Psoas muscle (tissue), 8 donors: ENCODE data around the gene TEKT5. TPM values are rescaled to one million over a fixed set of nuclear protein-coding genes. Genes with fewer than 3 reads are reported as not detected.

ENCODE experiments used
- ATAC-seq, 4 donors: fragments of 200-7000 bp; cut with Tn5 transposase; one replicate each; pipeline ENCODE4 v1.9.1; 2020; ENCODE audit warnings: moderate library complexity in 3 of 4, mild to moderate bottlenecking in 2 of 4
- DNase-seq, 2 donors: peaks; one replicate each; pipeline ENCODE4 v3.0.0-alpha.2; 2020
- H3K27ac ChIP-seq: fragments of 200-600 bp; one replicate; pipeline ENCODE4 v1.8.0; 2022
- H3K27me3 ChIP-seq, 3 donors: fragments of 200-600 bp in 1 of 3; one replicate each; pipeline versions ENCODE4 v1.6.1 to v1.8.0; 2013 to 2022; ENCODE audit warnings: low read length in 2 of 3, mild to moderate bottlenecking in 2 of 3, moderate library complexity in 1 of 3; ENCODE audit not compliant: insufficient read depth in 3 of 3
- H3K36me3 ChIP-seq, 2 donors: fragments of 200-600 bp in 1 of 2; one replicate each; pipeline versions ENCODE4 v1.6.1 to v1.8.0; 2013 to 2022; ENCODE audit warnings: low read depth in 1 of 2, mild to moderate bottlenecking in 1 of 2, moderate library complexity in 1 of 2; ENCODE audit not compliant: insufficient read depth in 1 of 2
- H3K4me1 ChIP-seq: fragments of 200-600 bp; one replicate; pipeline ENCODE4 v1.8.0; 2022
- H3K4me3 ChIP-seq: fragments of 200-600 bp; one replicate; pipeline ENCODE4 v1.8.0; 2022; ENCODE audit warnings: mild to moderate bottlenecking
- H3K9me3 ChIP-seq: fragments of 200-600 bp; one replicate; pipeline ENCODE4 v1.8.0; 2022
- WGBS, 3 donors: extraction: QIAGEN DNeasy Blood & Tissue Kit; methylation state at CpG; one replicate each; pipeline versions ENCODE4 v1.1.6 to v1.1.7; 2013; 5-methylcytosine and 5-hydroxymethylcytosine counted together
- intact Hi-C, 2 donors: fragments of 100-400 bp; cut with DNase I; formaldehyde crosslinking; loops; one replicate each; pipeline versions ENCODE4 v1.11.0 to v1.14.2; 2022
- polyA plus RNA-seq, 3 donors: library from polyadenylated mRNA; stranded (reverse); fragments of 200-250 nt; gene quantifications; one replicate each; pipeline ENCODE4 v1.2.3, GENCODE V29; 2013
- total RNA-seq, 4 donors: library from RNA; stranded (reverse); fragmentation: NEBNext Ultra II Directional in 2 of 4; extraction: Animal tissue kit (Norgen Biotek cat#: 25700) in 2 of 4; gene quantifications; one replicate each; pipeline versions ENCODE4 v1.2.1 to v1.2.4, GENCODE V29; 2021 to 2023
- TF ChIP-seq, protein P1 (sequence below): fragments of 200-600 bp; IDR thresholded peaks from one replicate; pipeline ENCODE4 v1.8.0; 2022; ENCODE audit warnings: antibody characterized with exemption
- donor health status: healthy with polysubstance abuse.
- donor health status: DM: no; HTN: no; CAD: no; lungs with moderate emphysema.
- donor health status: Bipolar disorder and iron deficiency.
- donor health status: healthy.
- donor health status: DM: yes; HTN: yes; CAD: no.
- donor health status: DM: no; HTN: no; CAD: no.
- donor health status: DM: no; HTN: no; CAD: no.
- donor health status: DM: yes; HTN: yes; CAD: no.

The TEKT5 gene
- total and polyA plus RNA-seq, 7 donors: not detected

- ATAC-seq: no peak
- intact Hi-C loops: no loop called here
Observed at GRCh38 chr16:10629592-10629963, 65.2 kb downstream of the TEKT5 start.

DNA sequence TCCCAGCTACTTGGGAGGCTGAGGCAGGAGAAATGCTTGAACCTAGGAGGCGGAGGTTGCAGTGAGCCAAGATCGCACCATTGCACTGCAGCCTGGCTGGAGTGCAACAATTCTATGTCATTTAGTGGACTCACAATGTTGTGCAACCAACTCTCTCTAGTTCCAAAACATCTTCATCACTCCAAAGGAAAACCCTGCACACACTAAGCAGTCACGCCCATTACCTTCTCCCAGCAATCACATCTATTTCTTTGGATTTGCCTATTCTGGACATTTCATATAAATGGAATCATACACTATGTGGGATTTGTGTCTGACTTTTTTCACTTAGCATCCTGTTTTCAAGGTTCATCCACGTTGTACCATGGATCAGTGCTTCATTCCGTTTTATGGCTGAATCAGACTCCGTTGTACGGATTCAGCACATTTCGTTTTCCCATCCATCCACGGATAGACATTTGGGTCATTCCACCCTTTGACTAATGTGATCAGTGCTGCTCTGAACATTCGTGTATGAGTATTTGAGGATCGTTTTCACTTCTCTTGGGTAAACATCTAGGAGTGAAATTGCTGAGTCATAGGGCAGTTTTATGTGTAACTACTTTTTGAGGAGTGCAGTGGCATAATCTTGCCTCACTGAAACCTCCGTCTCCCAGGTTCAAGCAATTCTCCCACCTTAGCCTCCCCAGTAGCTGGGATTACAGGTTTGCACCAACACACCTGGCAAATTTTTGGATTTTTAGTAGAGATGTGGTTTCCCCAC, 69.0 kb downstream of the TEKT5 start:
- intact Hi-C loops: no loop called here
- DNase-seq (no peak), ATAC-seq (no peak)
- TF ChIP-seq, protein P1, sequence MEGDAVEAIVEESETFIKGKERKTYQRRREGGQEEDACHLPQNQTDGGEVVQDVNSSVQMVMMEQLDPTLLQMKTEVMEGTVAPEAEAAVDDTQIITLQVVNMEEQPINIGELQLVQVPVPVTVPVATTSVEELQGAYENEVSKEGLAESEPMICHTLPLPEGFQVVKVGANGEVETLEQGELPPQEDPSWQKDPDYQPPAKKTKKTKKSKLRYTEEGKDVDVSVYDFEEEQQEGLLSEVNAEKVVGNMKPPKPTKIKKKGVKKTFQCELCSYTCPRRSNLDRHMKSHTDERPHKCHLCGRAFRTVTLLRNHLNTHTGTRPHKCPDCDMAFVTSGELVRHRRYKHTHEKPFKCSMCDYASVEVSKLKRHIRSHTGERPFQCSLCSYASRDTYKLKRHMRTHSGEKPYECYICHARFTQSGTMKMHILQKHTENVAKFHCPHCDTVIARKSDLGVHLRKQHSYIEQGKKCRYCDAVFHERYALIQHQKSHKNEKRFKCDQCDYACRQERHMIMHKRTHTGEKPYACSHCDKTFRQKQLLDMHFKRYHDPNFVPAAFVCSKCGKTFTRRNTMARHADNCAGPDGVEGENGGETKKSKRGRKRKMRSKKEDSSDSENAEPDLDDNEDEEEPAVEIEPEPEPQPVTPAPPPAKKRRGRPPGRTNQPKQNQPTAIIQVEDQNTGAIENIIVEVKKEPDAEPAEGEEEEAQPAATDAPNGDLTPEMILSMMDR: no peak
- Histone ChIP-seq H3K36me3 (no peaks in the 10 kb centered on the region), H3K27me3 (peaks cover 0 to 5% (median 2%) of the 10 kb centered on the region in 3 donors), H3K9me3 (no peaks in the 10 kb centered on the region), H3K27ac (no peak overlapping the region), H3K4me3 (no peak overlapping the region), H3K4me1 (no peaks in the 10 kb centered on the region)
- 67 to 80% (median 67%) methylated on average over 12 of the region's 12 CpGs for WGBS, 3 donors

More at GRCh38 chr16:10629592-10629963, 65.2 kb downstream of the TEKT5 start:
- Histone ChIP-seq H3K4me1 (no peaks in the 10 kb centered on the region), H3K4me3 (no peak overlapping the region), H3K36me3 (no peaks in the 10 kb centered on the region), H3K9me3 (no peaks in the 10 kb centered on the region), H3K27me3 (peaks cover 0 to 10% (median 4%) of the 10 kb centered on the region in 3 donors), H3K27ac (no peak overlapping the region)
- TF ChIP-seq, protein P1: no peak
- DNase-seq: no peak
- WGBS, 3 donors: 54 to 68% (median 64%) methylated on average over 6 of the region's 6 CpGs

DNA sequence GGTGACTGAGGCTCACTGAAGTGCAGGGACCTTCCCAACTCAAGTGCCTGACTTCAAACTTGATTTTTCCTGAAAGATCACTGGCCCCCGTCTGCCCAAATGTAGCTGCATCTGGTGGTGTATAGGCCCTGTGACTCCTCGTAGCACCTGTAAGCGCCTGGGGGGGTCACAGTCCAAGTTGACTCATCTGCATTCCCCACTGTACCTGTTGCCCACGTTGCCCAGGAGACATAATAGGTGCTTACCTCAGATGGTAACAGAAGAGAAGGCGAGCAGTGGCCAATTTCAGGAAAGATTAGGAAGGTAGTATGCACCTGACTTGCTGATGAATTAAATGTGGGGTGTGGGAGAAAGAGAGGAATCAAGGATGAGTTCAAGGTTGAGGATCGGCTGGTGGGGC, 70.2 kb downstream of the TEKT5 start:
- Histone ChIP-seq H3K36me3 (no peaks in the 10 kb centered on the region), H3K9me3 (no peaks in the 10 kb centered on the region), H3K27ac (no peak overlapping the region), H3K4me1 (no peaks in the 10 kb centered on the region), H3K27me3 (peaks cover 0 to 2% (median 0%) of the 10 kb centered on the region in 3 donors), H3K4me3 (no peak overlapping the region)
- ATAC-seq (no peak), DNase-seq (no peak)
- intact Hi-C loops: no loop called here
- WGBS, 3 donors: 86 to 90% (median 88%) methylated on average over 6 of the region's 6 CpGs
- TF ChIP-seq, protein P1: no peak

- Histone ChIP-seq H3K27ac (no peak overlapping the region), H3K4me1 (no peaks in the 10 kb centered on the region), H3K27me3 (peaks cover 0 to 3% (median 2%) of the 10 kb centered on the region in 3 donors), H3K4me3 (no peak overlapping the region), H3K36me3 (no peaks in the 10 kb centered on the region), H3K9me3 (no peaks in the 10 kb centered on the region)
- DNase-seq (no peak), ATAC-seq (no peak)
- TF ChIP-seq, protein P1: no peak
- intact Hi-C loops: no loop called here
- WGBS, 3 donors: 77 to 95% (median 85%) methylated on average over 3 of the region's 3 CpGs
Observed at GRCh38 chr16:10623059-10623458, 71.7 kb downstream of the TEKT5 start.
